ENCODE results near the gene LCORL. TPM values are rescaled to one million over a fixed set of nuclear protein-coding genes. Genes with fewer than 3 reads are reported as not detected.
"Not testable (repeated sequence)": the region's sequence is repeated elsewhere in the genome, so short reads cannot be mapped to it uniquely, and the experiment has no call there.

The LCORL gene
- total and polyA plus RNA-seq, 2 experiments from 2014 or later = 21.0 to 28.7 TPM

DNA sequence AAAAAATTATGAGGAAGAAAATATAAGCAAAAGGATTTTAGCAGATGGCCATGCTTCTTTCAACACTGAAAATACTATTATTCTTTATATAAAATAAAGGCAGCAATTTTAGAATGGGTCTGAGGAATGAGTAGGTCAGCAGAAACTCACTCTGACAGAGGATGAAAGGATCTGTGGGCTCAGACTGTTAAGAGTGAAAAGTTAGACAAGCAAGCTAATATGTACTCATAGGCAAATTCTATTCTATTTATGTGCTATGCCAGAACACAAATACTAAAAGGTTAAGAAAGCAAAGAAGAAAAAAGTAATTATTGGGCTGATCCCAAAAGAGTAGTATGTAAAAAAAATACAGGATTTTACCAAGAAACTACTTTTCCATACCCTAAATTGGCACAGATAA, 13.9 kb downstream of the LCORL start (continued):
- TF ChIP-seq CREB1 (CRISPR knock-in tag; IDR thresholded peaks at IDR 0.05; ENCODE audit: low read depth) = no peak
- TF ChIP-seq, protein P1, sequence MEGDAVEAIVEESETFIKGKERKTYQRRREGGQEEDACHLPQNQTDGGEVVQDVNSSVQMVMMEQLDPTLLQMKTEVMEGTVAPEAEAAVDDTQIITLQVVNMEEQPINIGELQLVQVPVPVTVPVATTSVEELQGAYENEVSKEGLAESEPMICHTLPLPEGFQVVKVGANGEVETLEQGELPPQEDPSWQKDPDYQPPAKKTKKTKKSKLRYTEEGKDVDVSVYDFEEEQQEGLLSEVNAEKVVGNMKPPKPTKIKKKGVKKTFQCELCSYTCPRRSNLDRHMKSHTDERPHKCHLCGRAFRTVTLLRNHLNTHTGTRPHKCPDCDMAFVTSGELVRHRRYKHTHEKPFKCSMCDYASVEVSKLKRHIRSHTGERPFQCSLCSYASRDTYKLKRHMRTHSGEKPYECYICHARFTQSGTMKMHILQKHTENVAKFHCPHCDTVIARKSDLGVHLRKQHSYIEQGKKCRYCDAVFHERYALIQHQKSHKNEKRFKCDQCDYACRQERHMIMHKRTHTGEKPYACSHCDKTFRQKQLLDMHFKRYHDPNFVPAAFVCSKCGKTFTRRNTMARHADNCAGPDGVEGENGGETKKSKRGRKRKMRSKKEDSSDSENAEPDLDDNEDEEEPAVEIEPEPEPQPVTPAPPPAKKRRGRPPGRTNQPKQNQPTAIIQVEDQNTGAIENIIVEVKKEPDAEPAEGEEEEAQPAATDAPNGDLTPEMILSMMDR (conservative IDR thresholded peaks at IDR 0.05; ENCODE audit: low read depth in 2 of 2) = no peak

DNA sequence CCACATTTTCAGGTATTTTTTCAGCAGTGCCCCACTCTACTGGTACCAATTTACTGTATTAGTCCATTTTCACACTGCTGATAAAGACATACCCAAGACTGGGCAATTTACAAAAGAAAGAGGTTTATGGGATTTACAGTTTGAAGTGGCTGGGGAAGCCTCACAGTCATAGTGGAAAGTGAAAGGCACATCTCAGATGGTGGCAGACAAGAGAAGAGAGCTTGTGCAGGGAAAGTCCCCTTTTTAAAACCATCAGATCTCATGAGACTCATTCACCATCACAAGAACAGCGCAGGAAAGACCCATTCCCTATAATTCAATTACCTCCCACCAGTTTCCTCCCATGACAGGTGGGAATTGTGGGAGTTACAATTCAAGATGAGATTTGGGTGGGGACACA, 15.1 kb downstream of the LCORL start:
- not testable (repeated sequence) for H3K36me3 ChIP-seq (ENCODE audit: insufficient read depth); H3K4me3 ChIP-seq; H3K27me3 Mint-ChIP-seq (ENCODE audit: insufficient read depth, low read depth, poor library complexity); H4K20me1 ChIP-seq (replicated peaks; ENCODE audit: insufficient read depth); H3F3A ChIP-seq (replicated peaks; ENCODE audit: low read depth); H3K27ac Mint-ChIP-seq; DNase-seq (ENCODE audit: low spot score); H3K4me1 ChIP-seq (ENCODE audit: insufficient read depth); H2AFZ ChIP-seq; H3K27ac ChIP-seq (ENCODE audit: low read depth); H3K4me1 Mint-ChIP-seq; H3K4me3 Mint-ChIP-seq; H3K4me2 ChIP-seq; H3K9me2 ChIP-seq (ENCODE audit: insufficient read depth); H3K27me3 ChIP-seq (ENCODE audit: insufficient read depth); ATAC-seq
- H3K9me3 Mint-ChIP-seq = peaks cover 28% of the 10 kb centered on the region
- H3K36me3 Mint-ChIP-seq (ENCODE audit: low read depth) = peaks cover 28% of the 10 kb centered on the region
- peaks cover 98% of the 10 kb centered on the region for H3K79me2 ChIP-seq (replicated peaks; ENCODE audit: insufficient read depth)

DNA sequence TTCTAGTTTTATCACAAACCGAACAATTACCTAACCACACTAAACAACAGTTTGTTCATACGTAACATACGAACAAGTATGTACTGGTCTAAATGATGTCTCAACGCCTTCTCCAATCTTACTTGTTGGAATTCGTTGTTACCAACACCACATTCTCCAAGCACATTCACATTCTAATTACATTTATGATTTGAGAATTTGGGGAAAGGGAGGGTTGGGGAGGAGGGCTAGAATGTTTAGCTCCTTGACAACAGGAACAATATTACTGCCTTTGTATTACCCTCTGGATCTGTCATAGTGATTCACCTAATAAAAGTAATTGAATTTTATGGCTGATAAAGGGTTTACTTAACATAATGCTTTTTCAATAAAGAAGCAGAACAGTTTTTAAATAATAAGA, 24.4 kb downstream of the LCORL start:
- H3K27ac ChIP-seq (ENCODE audit: low read depth) = no peak overlapping the region
- Mint-ChIP-seq H3K4me1 (peaks cover 20% of the 10 kb centered on the region), H3K36me3 (ENCODE audit: low read depth) (no peaks in the 10 kb centered on the region), H3K27ac (no peak overlapping the region), H3K27me3 (ENCODE audit: insufficient read depth, low read depth, poor library complexity) (no peaks in the 10 kb centered on the region), H3K4me3 (no peak overlapping the region), H3K9me3 (no peaks in the 10 kb centered on the region)
- H3K79me2 ChIP-seq (replicated peaks; ENCODE audit: insufficient read depth) = peaks cover 88% of the 10 kb centered on the region
- H3K36me3 ChIP-seq (ENCODE audit: insufficient read depth) = no peaks in the 10 kb centered on the region
- no peaks in the 10 kb centered on the region for H3K9me2 ChIP-seq (ENCODE audit: insufficient read depth)
- no peak overlapping the region for H3K4me3 ChIP-seq
- no peak overlapping the region for H2AFZ ChIP-seq
- ATAC-seq (no peak), DNase-seq (ENCODE audit: low spot score) (no peak)
- no peaks in the 10 kb centered on the region for H3K27me3 ChIP-seq (ENCODE audit: insufficient read depth)
- H3K4me1 ChIP-seq (ENCODE audit: insufficient read depth) = peaks cover 21% of the 10 kb centered on the region
- no peaks in the 10 kb centered on the region for H3F3A ChIP-seq (replicated peaks; ENCODE audit: low read depth)
- H4K20me1 ChIP-seq (replicated peaks; ENCODE audit: insufficient read depth) = peaks cover 7% of the 10 kb centered on the region; the same call in 1 of the 2 replicates
- no peak overlapping the region for H3K4me2 ChIP-seq
- TF ChIP-seq EZH2 (IDR thresholded peaks at IDR 0.05; ENCODE audit: low read depth, unreplicated experiment) (no peak), POLR2AphosphoS5 (IDR thresholded peaks at IDR 0.05; ENCODE audit: low read depth) (no peak), ZNF331 (CRISPR knock-in tag; IDR thresholded peaks at IDR 0.05; ENCODE audit: low read depth) (no peak), CREB1 (CRISPR knock-in tag; IDR thresholded peaks at IDR 0.05; ENCODE audit: low read depth) (no peak)
- TF ChIP-seq, protein P2, sequence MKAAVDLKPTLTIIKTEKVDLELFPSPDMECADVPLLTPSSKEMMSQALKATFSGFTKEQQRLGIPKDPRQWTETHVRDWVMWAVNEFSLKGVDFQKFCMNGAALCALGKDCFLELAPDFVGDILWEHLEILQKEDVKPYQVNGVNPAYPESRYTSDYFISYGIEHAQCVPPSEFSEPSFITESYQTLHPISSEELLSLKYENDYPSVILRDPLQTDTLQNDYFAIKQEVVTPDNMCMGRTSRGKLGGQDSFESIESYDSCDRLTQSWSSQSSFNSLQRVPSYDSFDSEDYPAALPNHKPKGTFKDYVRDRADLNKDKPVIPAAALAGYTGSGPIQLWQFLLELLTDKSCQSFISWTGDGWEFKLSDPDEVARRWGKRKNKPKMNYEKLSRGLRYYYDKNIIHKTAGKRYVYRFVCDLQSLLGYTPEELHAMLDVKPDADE (IDR thresholded peaks at IDR 0.05) = no peak
- TF ChIP-seq, protein P1 (conservative IDR thresholded peaks at IDR 0.05; ENCODE audit: low read depth in 2 of 2) = no peak
